Ishikawa (cell line): ENCODE measurements around the gene SMIM30.

Source experiments
- CEBPB ChIP-seq: IDR thresholded peaks from 2 replicates; pipeline ENCODE4 v1.6.1; 2012
- CREB1 ChIP-seq: IDR thresholded peaks from 2 replicates; pipeline ENCODE4 v1.6.1; 2012; ENCODE audit warnings: low read depth
- EGR1 ChIP-seq: IDR thresholded peaks from 2 replicates; pipeline ENCODE4 v1.6.1; 2012
- EP300 ChIP-seq: IDR thresholded peaks from 2 replicates; pipeline ENCODE4 v1.6.1; 2012; ENCODE audit warnings: borderline replicate concordance
- FOXM1 ChIP-seq: IDR thresholded peaks from 2 replicates; pipeline ENCODE4 v1.6.1; 2012; ENCODE audit warnings: low read depth, borderline replicate concordance
- MAX ChIP-seq: IDR thresholded peaks from 2 replicates; pipeline ENCODE4 v1.6.1; 2012
- NFIC ChIP-seq: IDR thresholded peaks from 2 replicates; pipeline ENCODE4 v1.6.1; 2012
- RAD21 ChIP-seq: IDR thresholded peaks from 2 replicates; pipeline ENCODE4 v1.6.1; 2012; ENCODE audit warnings: low read depth
- REST ChIP-seq: IDR thresholded peaks from 2 replicates; pipeline ENCODE4 v1.6.1; 2012; ENCODE audit warnings: low read depth, mild to moderate bottlenecking
- TAF1 ChIP-seq: IDR thresholded peaks from 2 replicates; pipeline ENCODE4 v1.6.1; 2012; ENCODE audit warnings: low read depth, mild to moderate bottlenecking
- TCF12 ChIP-seq: IDR thresholded peaks from 2 replicates; pipeline ENCODE4 v1.6.1; 2012; ENCODE audit warnings: low read depth
- TEAD4 ChIP-seq: IDR thresholded peaks from 2 replicates; pipeline ENCODE4 v1.6.1; 2012
- YY1 ChIP-seq: IDR thresholded peaks from 2 replicates; pipeline ENCODE4 v1.6.1; 2012; ENCODE audit warnings: low read depth
- ZBTB7A ChIP-seq: IDR thresholded peaks from 2 replicates; pipeline ENCODE4 v1.6.1; 2012; ENCODE audit warnings: low read depth

GRCh38 chr7:113120647-113121046 lies 2.3 kb upstream of the SMIM30 start:
- TF ChIP-seq NFIC (no peak), TEAD4 (no peak), RAD21 (no peak), MAX (no peak), EGR1 (no peak), EP300 (no peak), CEBPB (no peak), YY1 (no peak), CREB1 (no peak), TAF1 (no peak), TCF12 (no peak), ZBTB7A (no peak), FOXM1 (no peak), REST (no peak)
